Central memory CD8-positive, alpha-beta T cell (primary cell): ENCODE data around the gene PCDH8.

Experiments
- ATAC-seq: fragments of 150-1000 bp; cut with Tn5 transposase; replicated peaks from 2 replicates; pipeline ENCODE4 v1.10.0; 2022; ENCODE audit warnings: mild to moderate bottlenecking, moderate FRiP score, moderate number of reproducible peaks; ENCODE audit not compliant: poor library complexity, severe bottlenecking; ENCODE audit errors: extremely low read depth
- DNase-seq, 2 donors: peaks; one replicate each; pipeline ENCODE4 v3.0.0; 2021; ENCODE audit warnings: low spot score in 2 of 2
- H3K27ac Mint-ChIP-seq: one replicate; pipeline ENCODE4 v1.8.0; 2022; ENCODE audit warnings: low read depth, mild to moderate bottlenecking, moderate library complexity, mixed read lengths
- H3K27me3 Mint-ChIP-seq: one replicate; pipeline ENCODE4 v1.8.0; 2022; ENCODE audit warnings: mixed read lengths
- H3K36me3 Mint-ChIP-seq: one replicate; pipeline ENCODE4 v1.8.0; 2022; ENCODE audit warnings: mild to moderate bottlenecking, moderate library complexity, mixed read lengths; ENCODE audit not compliant: insufficient read depth
- H3K4me1 Mint-ChIP-seq: one replicate; pipeline ENCODE4 v1.8.0; 2022; ENCODE audit warnings: mixed read lengths
- H3K4me3 Mint-ChIP-seq: one replicate; pipeline ENCODE4 v1.8.0; 2022; ENCODE audit warnings: mild to moderate bottlenecking, moderate library complexity, mixed read lengths
- H3K9me3 Mint-ChIP-seq: one replicate; pipeline ENCODE4 v1.8.0; 2022; ENCODE audit warnings: mixed read lengths

The PCDH8 gene

DNA sequence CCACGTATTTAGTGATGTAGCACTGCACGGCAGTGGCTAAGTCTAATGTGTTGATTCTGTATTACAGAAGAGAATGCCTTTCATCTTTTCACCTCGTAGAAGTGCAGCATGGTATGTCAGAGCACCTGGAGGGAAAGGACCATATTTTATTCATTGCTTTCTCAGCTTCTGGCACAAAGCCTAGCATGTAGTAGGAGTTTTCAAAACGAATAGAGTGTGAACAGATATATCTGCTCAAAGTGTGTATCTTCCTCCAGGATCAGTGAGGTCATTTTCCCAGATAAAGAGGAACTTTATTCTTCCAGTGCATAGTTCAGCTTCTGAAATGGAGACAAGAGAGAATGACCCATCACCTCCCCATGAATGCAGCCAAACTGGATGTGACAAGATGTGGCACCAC lies 21.2 kb upstream of the PCDH8 start:
- ATAC-seq (no peak), DNase-seq (no peak)
- no peak overlapping the region for H3K27ac Mint-ChIP-seq
- H3K4me1 Mint-ChIP-seq, result no peaks in the 10 kb centered on the region
- no peaks in the 10 kb centered on the region for H3K9me3 Mint-ChIP-seq
- no peak overlapping the region for H3K4me3 Mint-ChIP-seq
- peaks cover 34% of the 10 kb centered on the region for H3K27me3 Mint-ChIP-seq
- no peaks in the 10 kb centered on the region for H3K36me3 Mint-ChIP-seq

DNA sequence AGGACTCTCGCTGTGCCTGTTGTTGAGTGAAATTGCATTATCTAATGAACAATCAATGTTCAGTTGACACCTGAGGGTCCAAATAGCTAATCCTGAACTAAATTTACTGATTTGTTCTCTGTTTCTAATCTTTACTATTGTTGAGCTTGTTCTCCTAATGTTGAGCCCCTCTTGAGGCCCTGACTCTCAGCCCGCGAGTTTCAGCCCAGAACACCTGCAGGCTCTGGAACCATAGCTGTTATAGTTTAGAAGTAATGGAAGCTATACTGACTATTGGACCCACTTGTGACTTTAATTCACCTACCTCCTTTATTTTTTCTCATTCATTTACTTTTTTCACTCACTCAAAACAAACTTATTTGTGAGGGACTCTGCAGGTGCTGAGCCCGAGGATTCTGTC lies 20.6 kb upstream of the PCDH8 start:
- H3K4me1 Mint-ChIP-seq, result no peaks in the 10 kb centered on the region
- H3K9me3 Mint-ChIP-seq, result no peaks in the 10 kb centered on the region
- ATAC-seq, result no peak
- no peak for DNase-seq
- H3K4me3 Mint-ChIP-seq, result no peak overlapping the region
- no peak overlapping the region for H3K27ac Mint-ChIP-seq
- H3K36me3 Mint-ChIP-seq, result no peaks in the 10 kb centered on the region
- peaks cover 34% of the 10 kb centered on the region for H3K27me3 Mint-ChIP-seq

DNA sequence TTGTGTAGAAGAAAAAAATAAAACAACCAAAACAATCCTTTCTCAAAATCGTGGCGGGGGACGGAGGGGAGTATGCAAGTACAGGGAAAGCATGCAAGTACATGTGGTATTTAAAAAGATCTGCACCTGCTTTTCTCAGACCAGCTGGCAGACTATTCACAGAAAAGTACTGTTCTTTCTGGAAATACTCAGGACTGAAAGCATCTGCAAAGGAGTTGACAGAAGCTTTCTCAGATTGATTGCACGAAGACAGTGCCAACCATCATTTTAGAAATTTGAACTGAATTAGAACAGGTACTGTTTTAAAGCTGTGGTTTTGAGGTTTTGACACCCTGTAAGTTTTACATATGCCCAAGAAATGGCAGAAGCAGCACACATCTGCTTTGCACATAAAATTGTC lies 19.8 kb upstream of the PCDH8 start:
- no peak overlapping the region for H3K27ac Mint-ChIP-seq
- DNase-seq, result no peak

DNA sequence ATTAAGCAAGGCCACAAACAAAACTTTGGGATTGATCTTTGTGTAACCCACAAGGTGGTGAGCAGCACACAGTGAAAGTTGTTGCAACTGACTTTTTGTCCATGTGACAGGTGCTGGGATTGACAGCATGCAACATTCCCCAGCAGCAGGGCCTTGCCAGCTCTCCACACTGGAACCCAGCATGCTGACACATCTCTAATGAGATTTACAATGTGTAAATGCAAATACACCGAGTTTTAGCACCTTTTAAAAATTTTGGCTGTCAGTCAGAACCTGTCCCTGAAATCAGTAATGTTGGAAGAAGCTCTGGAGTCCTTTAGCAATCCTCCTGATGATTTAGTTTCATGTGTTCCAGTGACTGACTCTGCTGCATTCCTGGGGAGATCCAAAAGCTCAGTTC lies 16.5 kb upstream of the PCDH8 start:
- Mint-ChIP-seq H3K9me3 (no peaks in the 10 kb centered on the region), H3K27me3 (peaks cover 21% of the 10 kb centered on the region), H3K36me3 (no peaks in the 10 kb centered on the region), H3K4me1 (no peaks in the 10 kb centered on the region), H3K4me3 (no peak overlapping the region), H3K27ac (no peak overlapping the region)
- no peak for ATAC-seq
- DNase-seq, result no peak

More for the DNA sequence above, 19.8 kb upstream of the PCDH8 start:
- Mint-ChIP-seq H3K4me3 (no peak overlapping the region), H3K9me3 (no peaks in the 10 kb centered on the region), H3K27me3 (peaks cover 34% of the 10 kb centered on the region), H3K4me1 (no peaks in the 10 kb centered on the region), H3K36me3 (no peaks in the 10 kb centered on the region)
- no peak for ATAC-seq

DNA sequence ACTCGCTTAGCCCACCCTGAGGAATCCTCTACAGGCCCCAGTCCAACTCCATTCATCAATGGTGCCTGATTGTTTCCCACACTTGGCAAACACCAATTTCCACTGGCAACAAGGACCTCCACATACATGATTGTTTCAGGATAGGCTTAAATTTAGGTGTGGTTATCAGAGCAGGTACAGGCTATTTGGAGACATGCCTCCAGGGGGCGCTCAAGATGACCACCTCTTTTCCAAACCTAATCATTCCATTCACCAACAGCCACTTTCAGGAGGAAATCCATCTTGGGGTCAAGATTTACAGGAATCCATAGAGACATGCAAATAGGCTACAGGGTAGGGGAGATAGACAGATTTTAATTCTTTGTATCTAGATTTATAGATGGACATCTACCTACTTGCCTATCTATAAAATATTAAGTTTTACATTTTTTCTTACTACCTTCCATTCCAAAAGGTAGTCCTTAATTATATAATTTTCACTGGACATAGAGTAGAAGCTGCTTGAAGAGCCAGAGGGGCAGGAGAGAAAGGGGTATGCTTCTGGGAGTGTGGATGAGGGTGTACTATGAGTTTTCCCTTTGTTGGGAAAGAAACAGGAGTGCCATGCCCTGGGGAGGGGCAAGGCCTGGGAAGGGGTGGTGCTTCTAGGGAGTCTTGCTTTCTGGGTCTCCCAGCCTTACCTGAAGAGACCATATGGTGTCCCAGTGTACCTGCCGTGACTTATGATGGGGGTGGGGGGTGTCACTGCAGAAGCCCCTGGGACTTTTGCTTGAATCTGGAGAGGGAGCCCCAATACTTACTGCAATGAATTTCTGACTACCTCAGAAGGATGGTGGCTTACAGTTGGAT lies 14.1 kb upstream of the PCDH8 start:
- Mint-ChIP-seq H3K4me1 (no peaks in the 10 kb centered on the region), H3K36me3 (no peaks in the 10 kb centered on the region), H3K27ac (no peak overlapping the region), H3K4me3 (no peak overlapping the region), H3K27me3 (peaks cover 40% of the 10 kb centered on the region), H3K9me3 (no peaks in the 10 kb centered on the region)
- ATAC-seq (no peak), DNase-seq (no peak)

DNA sequence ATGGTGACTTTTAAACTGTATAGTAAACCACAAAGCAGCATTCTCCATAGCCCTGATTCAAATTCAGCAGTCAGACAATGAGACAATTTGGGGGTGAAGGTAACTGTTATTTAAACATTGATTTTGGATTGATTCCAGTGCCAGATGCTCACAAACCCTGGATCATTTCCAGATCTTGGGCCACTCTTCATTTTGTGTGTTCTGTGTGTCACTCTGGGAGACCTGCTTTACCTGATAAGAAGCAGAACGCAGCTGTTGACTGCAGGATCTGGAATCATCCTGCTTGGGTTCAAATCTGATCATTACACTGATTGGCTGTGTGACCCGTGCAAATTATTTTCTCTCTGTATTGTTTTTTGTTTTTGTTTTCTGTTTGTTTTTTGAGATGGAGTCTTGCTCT lies 4.0 kb upstream of the PCDH8 start:
- DNase-seq (no peak), ATAC-seq (no peak)
- peaks cover 94% of the 10 kb centered on the region for H3K27me3 Mint-ChIP-seq
- H3K36me3 Mint-ChIP-seq, result peaks cover 6% of the 10 kb centered on the region
- H3K4me3 Mint-ChIP-seq, result no peak overlapping the region
- no peak overlapping the region for H3K27ac Mint-ChIP-seq
- H3K9me3 Mint-ChIP-seq, result no peaks in the 10 kb centered on the region
- peaks cover 23% of the 10 kb centered on the region for H3K4me1 Mint-ChIP-seq

DNA sequence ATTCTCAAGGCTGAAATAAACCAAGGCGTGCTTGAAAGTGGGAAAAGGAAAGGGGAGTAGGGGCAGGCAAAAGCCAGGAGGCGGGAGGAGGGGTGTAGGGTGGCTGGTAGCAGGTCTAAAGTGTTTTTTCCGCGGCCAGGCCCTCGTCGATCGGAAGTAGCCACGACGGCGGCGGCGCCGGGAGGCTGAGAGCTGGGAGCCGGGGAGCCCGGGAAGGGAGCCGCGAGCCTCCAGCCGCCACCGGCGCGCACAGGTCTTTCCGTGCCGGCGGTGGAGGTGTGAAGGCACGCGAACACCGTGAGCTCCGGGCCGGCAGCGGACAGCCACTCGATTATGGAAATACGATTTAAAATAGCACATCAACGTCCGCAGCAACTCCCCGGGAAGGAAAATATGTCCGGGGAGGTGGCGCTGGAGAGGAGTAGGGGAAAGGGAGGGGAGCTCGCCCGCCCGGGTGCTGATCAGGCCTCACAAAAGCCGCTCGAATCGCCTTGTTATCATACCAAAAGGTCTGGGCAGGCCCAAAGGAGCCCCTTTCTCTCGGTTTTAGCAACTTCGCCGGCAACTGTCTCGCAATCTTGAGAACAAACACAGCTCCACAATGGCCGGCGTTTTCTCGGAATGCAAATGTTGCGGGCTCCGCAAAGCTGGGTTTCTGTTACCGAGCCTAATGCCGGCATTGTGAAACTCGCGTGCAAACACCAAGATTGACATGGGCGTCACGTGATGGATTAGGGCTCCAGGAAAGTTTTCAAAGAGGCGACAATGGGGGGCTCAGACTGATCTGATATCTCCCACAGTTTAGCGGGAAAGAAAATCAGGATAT lies 2.9 kb upstream of the PCDH8 start:
- Mint-ChIP-seq H3K9me3 (no peaks in the 10 kb centered on the region), H3K4me1 (peaks cover 23% of the 10 kb centered on the region), H3K4me3 (peak overlapping the region; percentile 51), H3K36me3 (peaks cover 6% of the 10 kb centered on the region), H3K27me3 (peaks cover 83% of the 10 kb centered on the region), H3K27ac (no peak overlapping the region)
- no peak for ATAC-seq
- no peak for DNase-seq

DNA sequence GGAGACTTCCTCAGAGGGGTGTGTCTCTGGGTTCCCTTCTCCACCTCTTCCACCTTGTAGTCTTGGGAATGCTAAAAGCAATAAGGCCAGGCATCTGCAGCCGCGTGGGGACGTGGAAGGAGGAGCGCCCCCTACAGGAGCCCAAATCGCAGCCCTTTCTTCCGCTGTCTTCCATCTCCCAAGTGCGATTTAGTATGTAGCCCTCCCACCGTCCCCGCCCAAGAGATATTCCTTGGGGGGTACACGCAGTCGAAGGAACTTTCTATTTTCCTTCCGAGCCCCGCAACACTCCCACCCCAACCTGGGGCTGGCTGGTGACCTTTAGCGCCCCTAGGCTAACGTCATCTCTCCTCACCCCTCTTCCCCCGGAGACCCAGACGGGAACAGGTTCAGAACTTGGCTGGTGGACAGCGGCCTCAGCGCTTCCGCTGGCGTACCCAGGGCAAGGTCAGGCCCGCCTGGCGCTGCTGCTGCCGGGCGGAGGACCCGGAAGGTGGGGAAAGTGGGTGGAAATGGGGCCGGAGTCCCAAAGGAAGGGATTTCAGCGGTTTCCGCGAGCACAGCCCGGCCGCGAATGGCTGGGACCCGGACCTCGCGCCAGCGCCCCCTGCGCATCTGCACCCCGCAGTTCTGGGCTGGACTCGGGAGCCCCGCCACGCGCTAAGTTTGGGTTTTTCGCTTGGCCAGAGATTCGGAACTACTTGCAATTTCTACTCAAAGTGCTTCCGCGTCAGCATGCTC lies 2.1 kb upstream of the PCDH8 start:
- ATAC-seq, result no peak
- H3K4me3 Mint-ChIP-seq, result peak overlapping the region; percentile 51
- peaks cover 6% of the 10 kb centered on the region for H3K36me3 Mint-ChIP-seq
- peaks cover 23% of the 10 kb centered on the region for H3K4me1 Mint-ChIP-seq
- no peak overlapping the region for H3K27ac Mint-ChIP-seq
- no peaks in the 10 kb centered on the region for H3K9me3 Mint-ChIP-seq
- H3K27me3 Mint-ChIP-seq, result peaks cover 75% of the 10 kb centered on the region
- no peak for DNase-seq

DNA sequence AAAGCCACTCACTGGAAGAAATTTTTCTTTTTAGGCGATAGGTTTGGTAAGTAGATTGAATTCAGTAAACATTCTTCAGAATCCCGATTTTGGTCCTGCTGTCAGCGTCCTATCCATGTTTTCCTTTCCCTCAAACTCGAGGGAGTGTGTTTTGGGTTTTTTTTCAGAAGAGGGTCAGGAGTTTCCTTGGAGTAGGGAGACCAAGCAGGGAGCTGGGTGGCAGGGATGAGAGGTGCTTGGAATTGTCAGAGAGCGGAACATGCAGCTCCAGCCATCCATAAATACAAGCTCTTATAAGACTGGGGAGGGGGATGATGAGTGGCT lies 1.6 kb upstream of the PCDH8 start:
- no peak for DNase-seq
- Mint-ChIP-seq H3K4me1 (peaks cover 25% of the 10 kb centered on the region), H3K27ac (no peak overlapping the region), H3K4me3 (peak overlapping the region; percentile 51), H3K36me3 (peaks cover 6% of the 10 kb centered on the region), H3K9me3 (no peaks in the 10 kb centered on the region), H3K27me3 (peaks cover 75% of the 10 kb centered on the region)
- ATAC-seq, result no peak

DNA sequence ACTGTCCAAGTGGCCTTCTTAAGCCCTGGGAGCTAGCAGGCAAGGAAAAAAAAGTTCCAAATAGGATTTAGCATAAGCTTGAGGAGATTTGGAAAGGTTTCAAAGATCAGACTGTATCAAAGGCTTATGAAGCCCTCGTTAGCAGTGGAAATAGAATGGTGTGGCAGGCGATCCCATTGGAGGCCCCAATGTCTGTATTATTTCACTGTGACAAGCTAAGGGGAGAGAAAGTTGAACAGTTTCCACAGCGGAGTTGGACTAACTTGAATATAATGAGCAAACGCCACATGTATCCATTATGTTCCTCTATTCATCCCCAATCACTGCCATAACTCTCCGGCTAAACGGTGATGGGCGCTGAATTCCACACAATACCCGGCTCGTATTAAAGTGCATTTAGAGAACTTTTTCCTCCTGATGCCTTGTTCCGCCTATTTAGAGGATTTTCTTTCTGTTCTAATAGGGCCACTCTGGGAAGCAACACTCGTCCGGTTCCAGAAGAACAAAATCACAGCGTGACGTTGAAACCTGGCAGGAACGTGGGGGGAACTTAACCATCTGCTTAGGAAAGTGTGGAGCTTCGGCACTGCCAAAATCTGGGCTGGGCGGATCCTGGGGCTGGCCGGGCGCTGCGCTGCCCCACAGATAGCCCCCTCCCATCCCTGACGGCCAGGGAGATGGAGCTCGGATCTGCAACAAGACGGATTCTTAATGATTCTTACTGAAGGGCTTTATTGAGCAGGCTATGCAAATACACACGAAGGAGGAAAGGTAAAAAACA lies 1.0 kb upstream of the PCDH8 start:
- no peak for ATAC-seq
- Mint-ChIP-seq H3K4me1 (peaks cover 30% of the 10 kb centered on the region), H3K27ac (no peak overlapping the region)

DNA sequence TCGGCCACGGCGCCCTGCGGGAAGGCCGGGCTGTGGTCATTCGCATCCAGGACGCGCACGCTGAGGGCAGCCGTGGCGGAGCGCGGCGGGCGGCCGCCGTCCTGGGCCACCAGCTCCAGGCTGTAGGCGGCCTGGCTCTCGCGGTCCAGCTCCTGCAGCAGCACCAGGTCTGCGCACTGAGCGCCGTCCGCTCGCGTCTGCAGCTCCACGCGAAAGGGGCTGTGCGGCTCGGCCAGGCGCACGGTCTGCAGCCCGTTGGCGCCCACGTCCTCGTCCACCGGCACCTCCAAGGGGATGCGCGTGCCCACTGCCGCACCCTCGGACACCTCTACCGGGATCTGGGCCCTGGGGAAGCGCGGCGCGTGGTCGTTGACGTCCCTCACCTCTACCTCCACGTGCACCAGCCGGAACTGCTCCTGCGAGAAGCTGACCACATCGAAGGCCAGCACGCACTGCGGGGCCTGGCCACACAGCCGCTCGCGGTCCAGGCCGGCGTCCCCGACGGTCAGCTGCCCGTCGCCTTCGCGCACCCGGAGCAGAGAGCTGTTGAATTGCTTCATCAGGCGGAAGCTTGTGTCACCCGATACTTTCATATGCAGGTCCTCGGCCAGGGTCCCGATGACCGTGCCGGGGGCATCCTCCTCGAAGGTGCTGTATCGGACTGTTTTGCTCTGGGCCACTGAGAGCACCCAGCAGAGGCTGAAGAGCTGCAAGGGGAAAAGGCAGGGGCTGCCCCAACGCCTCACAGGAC lies 583 bp downstream of the PCDH8 start:
- no peak for ATAC-seq
- Mint-ChIP-seq H3K4me3 (no peak overlapping the region), H3K27ac (no peak overlapping the region)

More for the DNA sequence above, 1.0 kb upstream of the PCDH8 start:
- H3K27me3 Mint-ChIP-seq, result peaks cover 75% of the 10 kb centered on the region
- DNase-seq, result no peak
- H3K4me3 Mint-ChIP-seq, result peak overlapping the region; percentile 51
- H3K36me3 Mint-ChIP-seq, result peaks cover 6% of the 10 kb centered on the region
- no peaks in the 10 kb centered on the region for H3K9me3 Mint-ChIP-seq

More for the DNA sequence above, 583 bp downstream of the PCDH8 start:
- DNase-seq, result no peak
- peaks cover 30% of the 10 kb centered on the region for H3K4me1 Mint-ChIP-seq
- H3K27me3 Mint-ChIP-seq, result peaks cover 74% of the 10 kb centered on the region
- peaks cover 6% of the 10 kb centered on the region for H3K36me3 Mint-ChIP-seq
- no peaks in the 10 kb centered on the region for H3K9me3 Mint-ChIP-seq
